SK-N-MC (cell line): ENCODE measurements around the gene BCAR3.

Experiments used
- EZH2 ChIP-seq: fragments of 200-600 bp; sonication (generic); IDR thresholded peaks from one replicate; pipeline ENCODE4 v1.6.1; 2017; ENCODE audit warnings: antibody characterized with exemption
- FOXP2 ChIP-seq: optimal IDR thresholded peaks from 2 replicates; pipeline ENCODE3; 2011; ENCODE audit warnings: mild to moderate bottlenecking, moderate library complexity; ENCODE audit not compliant: insufficient read depth; ENCODE audit errors: extremely low read length, control extremely low read depth
- POLR2AphosphoS5 ChIP-seq: IDR thresholded peaks from 2 replicates; pipeline ENCODE4 v1.6.1; 2012; ENCODE audit warnings: mild to moderate bottlenecking, low read depth, low read length, borderline replicate concordance

DNA sequence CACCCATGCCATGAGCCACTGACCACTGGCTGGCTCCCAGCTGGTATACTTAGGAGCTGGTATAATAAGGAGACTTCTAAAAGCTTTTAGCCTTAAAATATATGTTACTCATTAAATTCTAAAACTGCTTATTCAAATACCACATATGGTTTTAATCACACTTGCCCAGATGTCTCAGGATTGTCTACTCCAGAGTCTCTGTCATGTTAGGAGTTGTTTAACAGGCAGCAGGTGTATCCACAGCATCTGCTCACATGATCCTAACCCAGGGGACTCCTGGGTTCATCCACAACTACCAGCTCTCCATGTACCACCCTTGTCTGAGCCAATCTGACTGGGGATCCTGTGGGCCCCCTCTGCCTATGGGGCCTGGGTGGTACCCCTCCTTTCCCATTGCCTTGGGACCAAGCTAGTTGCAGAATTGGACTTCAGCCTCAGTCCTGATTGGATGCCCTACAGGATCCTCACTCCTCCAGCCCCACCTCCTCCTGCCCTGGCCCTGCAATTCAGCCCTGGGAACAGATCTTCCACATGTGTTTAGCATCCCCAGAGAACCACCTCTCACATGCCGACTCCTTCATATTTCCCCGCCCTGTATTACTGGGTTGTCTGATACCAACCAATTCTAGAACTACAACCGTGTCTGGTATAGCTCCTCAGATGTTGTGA lies 61.3 kb downstream of the BCAR3 start:
- no peak for TF ChIP-seq POLR2AphosphoS5
- no peak for TF ChIP-seq FOXP2
- TF ChIP-seq EZH2 = no peak
